ENCODE measurements around the gene GEMIN7. TPM values are rescaled to one million over a fixed set of nuclear protein-coding genes. Genes with fewer than 3 reads are reported as not detected.

Gene GEMIN7
- total and polyA plus RNA-seq, 8 donors, result 3.8 to 26.2 (median 8.1) TPM

- ATAC-seq (peak; percentile 59 to 79 (median 70)), FAIRE-seq (no peak), DNase-seq (peak in 5 of 6 donors; percentile 55 to 79 (median 67))
- Histone ChIP-seq H3K27ac (no peak overlapping the region), H3K27me3 (no peaks in the 10 kb centered on the region), H3K9me3 (no peaks in the 10 kb centered on the region), H3K36me3 (peaks cover 0 to 21% (median 2%) of the 10 kb centered on the region in 3 donors), H3K4me1 (peaks cover 11 to 45% (median 28%) of the 10 kb centered on the region in 3 donors), H3K4me3 (no peak overlapping the region)
- intact Hi-C loops (cut with DNase I), result no loop called here
- TF ChIP-seq CTCF (IDR thresholded peaks at IDR 0.05), result no peak
- 44 to 46% methylated on average over 8 of the region's 8 CpGs for WGBS, 2 donors
These were observed 29.9 kb upstream of the GEMIN7 start for GRCh38 chr19:45049073-45049736.

- 88 to 93% methylated on average over 6 of the region's 6 CpGs for WGBS, 2 donors
- ATAC-seq (no peak), FAIRE-seq (no peak), DNase-seq (no peak)
- no peak overlapping the region for H3K27ac ChIP-seq
- H3K4me1 ChIP-seq, result peaks cover 11 to 40% (median 28%) of the 10 kb centered on the region in 3 donors
- no peaks in the 10 kb centered on the region for H3K27me3 ChIP-seq
- no peaks in the 10 kb centered on the region for H3K9me3 ChIP-seq
- H3K36me3 ChIP-seq, result peaks cover 0 to 21% (median 0%) of the 10 kb centered on the region in 3 donors
- intact Hi-C loops (cut with DNase I), result loop anchor here in 1 of 3 donors (10.0 kb wide), 1 partner anchor 145 kb away; the partner anchor contains the start of gene APOE
- TF ChIP-seq CTCF (IDR thresholded peaks at IDR 0.05), result no peak
- no peak overlapping the region for H3K4me3 ChIP-seq
These were observed 29.0 kb upstream of the GEMIN7 start for GRCh38 chr19:45050036-45050435.

- no peak for FAIRE-seq
- ATAC-seq, result peak in 1 of 4 donors; percentile 22
- no peaks in the 10 kb centered on the region for H3K9me3 ChIP-seq
- peaks cover 5 to 22% (median 13%) of the 10 kb centered on the region in 3 donors for H3K4me1 ChIP-seq
- no peak overlapping the region for H3K4me3 ChIP-seq
- no peaks in the 10 kb centered on the region for H3K27me3 ChIP-seq
- 65 to 72% methylated on average over 9 of the region's 9 CpGs for WGBS, 2 donors
- intact Hi-C loops (cut with DNase I), result loop anchor here in 1 of 3 donors (10.0 kb wide), 1 partner anchor 147 kb away; the partner anchor contains the start of gene APOE
- TF ChIP-seq CTCF (IDR thresholded peaks at IDR 0.05), result no peak
- DNase-seq, result no peak
- no peak overlapping the region for H3K27ac ChIP-seq
- H3K36me3 ChIP-seq, result peaks cover 3 to 33% (median 8%) of the 10 kb centered on the region in 3 donors
These were observed 27.0 kb upstream of the GEMIN7 start for GRCh38 chr19:45051929-45052579.

- H3K9me3 ChIP-seq, result no peaks in the 10 kb centered on the region
- FAIRE-seq (no peak), DNase-seq (no peak), ATAC-seq (no peak)
- H3K27me3 ChIP-seq, result no peaks in the 10 kb centered on the region
- no peak for TF ChIP-seq CTCF (IDR thresholded peaks at IDR 0.05)
- no peaks in the 10 kb centered on the region for H3K4me1 ChIP-seq
- no peak overlapping the region for H3K4me3 ChIP-seq
- H3K36me3 ChIP-seq, result peaks cover 8 to 78% (median 45%) of the 10 kb centered on the region in 3 donors
- intact Hi-C loops (cut with DNase I), result loop anchor here in 1 of 3 donors (5.0 to 10.0 kb wide), 2 partner anchors 45 to 152 kb away; partner anchors contain the start of gene APOE
- WGBS, 2 donors, result 93 to 94% methylated on average over 8 of the region's 8 CpGs
- H3K27ac ChIP-seq, result no peak overlapping the region
These were observed 22.2 kb upstream of the GEMIN7 start for GRCh38 chr19:45056831-45057230.

Measured in pancreas (tissue), 10 donors.